ENCODE results near the gene SYT13. TPM values are rescaled to one million over a fixed set of nuclear protein-coding genes. Genes with fewer than 3 reads are reported as not detected.

Gene SYT13
- total RNA-seq, 1 donor from 2014 or later: 17.4 TPM

GRCh38 chr11:45229401-45230020 is 56.6 kb downstream of the SYT13 start:
- TF ChIP-seq, protein P1, sequence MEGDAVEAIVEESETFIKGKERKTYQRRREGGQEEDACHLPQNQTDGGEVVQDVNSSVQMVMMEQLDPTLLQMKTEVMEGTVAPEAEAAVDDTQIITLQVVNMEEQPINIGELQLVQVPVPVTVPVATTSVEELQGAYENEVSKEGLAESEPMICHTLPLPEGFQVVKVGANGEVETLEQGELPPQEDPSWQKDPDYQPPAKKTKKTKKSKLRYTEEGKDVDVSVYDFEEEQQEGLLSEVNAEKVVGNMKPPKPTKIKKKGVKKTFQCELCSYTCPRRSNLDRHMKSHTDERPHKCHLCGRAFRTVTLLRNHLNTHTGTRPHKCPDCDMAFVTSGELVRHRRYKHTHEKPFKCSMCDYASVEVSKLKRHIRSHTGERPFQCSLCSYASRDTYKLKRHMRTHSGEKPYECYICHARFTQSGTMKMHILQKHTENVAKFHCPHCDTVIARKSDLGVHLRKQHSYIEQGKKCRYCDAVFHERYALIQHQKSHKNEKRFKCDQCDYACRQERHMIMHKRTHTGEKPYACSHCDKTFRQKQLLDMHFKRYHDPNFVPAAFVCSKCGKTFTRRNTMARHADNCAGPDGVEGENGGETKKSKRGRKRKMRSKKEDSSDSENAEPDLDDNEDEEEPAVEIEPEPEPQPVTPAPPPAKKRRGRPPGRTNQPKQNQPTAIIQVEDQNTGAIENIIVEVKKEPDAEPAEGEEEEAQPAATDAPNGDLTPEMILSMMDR (conservative IDR thresholded peaks at IDR 0.05): no peak
- Mint-ChIP-seq H3K27me3 (no peaks in the 10 kb centered on the region), H3K36me3 (peaks cover 14% of the 10 kb centered on the region), H3K4me1 (ENCODE audit: unreplicated experiment) (no peaks in the 10 kb centered on the region), H3K27ac (no peak overlapping the region), H3K4me3 (no peak overlapping the region), H3K9me3 (no peaks in the 10 kb centered on the region)
- no peak for DNase-seq (ENCODE audit: extremely low spot score, unreplicated experiment)

DNA sequence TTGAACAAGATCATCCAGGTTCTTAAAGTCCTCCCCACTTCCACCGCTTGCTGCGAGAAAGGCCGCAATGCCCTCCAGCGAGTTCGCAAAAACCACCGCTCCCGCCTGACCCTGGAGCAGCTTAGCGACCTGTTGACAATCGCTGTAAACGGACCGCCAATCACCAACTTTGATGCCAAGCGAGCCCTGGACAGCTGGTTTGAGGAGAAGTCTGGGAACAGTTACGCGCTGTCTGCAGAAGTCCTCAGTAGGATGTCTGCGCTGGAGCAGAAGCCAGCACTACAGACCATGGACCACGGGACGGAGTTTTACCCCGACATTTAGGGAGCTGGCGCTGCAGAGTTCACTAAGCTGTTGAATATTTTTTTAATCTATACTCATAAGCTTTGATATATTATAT is 58.3 kb downstream of the SYT13 start:
- H3K27me3 Mint-ChIP-seq: no peaks in the 10 kb centered on the region

GRCh38 chr11:45226901-45227300 is 59.2 kb downstream of the SYT13 start:
- Mint-ChIP-seq H3K4me3 (no peak overlapping the region), H3K27ac (no peak overlapping the region), H3K27me3 (no peaks in the 10 kb centered on the region), H3K9me3 (no peaks in the 10 kb centered on the region), H3K4me1 (ENCODE audit: unreplicated experiment) (no peaks in the 10 kb centered on the region), H3K36me3 (peaks cover 22% of the 10 kb centered on the region)
- TF ChIP-seq, protein P1 (conservative IDR thresholded peaks at IDR 0.05): no peak
- DNase-seq (ENCODE audit: extremely low spot score, unreplicated experiment): no peak

More for the DNA sequence above, 58.3 kb downstream of the SYT13 start:
- no peaks in the 10 kb centered on the region for H3K4me1 Mint-ChIP-seq (ENCODE audit: unreplicated experiment)
- no peak for DNase-seq (ENCODE audit: extremely low spot score, unreplicated experiment)
- peaks cover 22% of the 10 kb centered on the region for H3K36me3 Mint-ChIP-seq
- H3K4me3 Mint-ChIP-seq: no peak overlapping the region
- TF ChIP-seq, protein P1 (conservative IDR thresholded peaks at IDR 0.05): no peak
- H3K27ac Mint-ChIP-seq: no peak overlapping the region
- H3K9me3 Mint-ChIP-seq: no peaks in the 10 kb centered on the region

DNA sequence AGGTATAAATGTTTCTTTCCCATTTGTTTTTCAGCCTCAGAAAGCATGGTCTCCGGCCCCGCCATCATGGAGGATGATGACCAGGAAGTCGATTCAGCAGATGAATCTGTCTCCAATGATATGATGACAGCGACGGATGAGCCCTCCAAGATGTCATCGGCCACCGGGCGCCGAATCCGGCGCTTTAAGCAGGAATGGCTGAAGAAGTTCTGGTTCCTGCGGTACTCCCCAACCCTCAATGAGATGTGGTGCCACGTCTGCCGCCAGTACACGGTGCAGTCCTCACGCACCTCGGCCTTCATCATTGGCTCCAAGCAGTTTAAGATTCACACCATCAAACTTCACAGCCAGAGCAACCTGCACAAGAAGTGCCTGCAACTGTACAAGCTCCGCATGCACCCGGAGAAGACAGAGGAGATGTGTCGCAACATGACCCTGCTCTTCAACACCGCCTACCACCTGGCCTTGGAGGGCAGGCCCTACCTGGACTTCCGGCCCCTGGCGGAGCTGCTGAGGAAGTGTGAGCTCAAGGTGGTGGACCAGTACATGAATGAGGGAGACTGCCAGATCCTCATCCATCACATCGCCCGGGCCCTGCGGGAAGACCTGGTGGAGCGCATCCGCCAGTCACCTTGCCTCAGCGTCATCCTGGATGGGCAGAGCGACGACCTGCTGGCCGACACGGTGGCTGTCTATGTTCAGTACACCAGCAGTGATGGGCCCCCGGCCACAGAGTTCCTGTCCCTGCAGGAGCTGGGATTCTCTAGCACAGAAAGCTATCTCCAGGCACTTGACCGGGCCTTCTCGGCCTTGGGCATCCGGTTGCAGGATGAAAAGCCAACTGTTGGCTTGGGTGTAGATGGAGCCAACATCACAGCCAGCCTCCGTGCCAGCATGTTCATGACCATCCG is 59.9 kb downstream of the SYT13 start:
- Mint-ChIP-seq H3K27ac (no peak overlapping the region), H3K27me3 (no peaks in the 10 kb centered on the region), H3K4me3 (no peak overlapping the region), H3K4me1 (ENCODE audit: unreplicated experiment) (no peaks in the 10 kb centered on the region), H3K9me3 (no peaks in the 10 kb centered on the region), H3K36me3 (peaks cover 26% of the 10 kb centered on the region)
- DNase-seq (ENCODE audit: extremely low spot score, unreplicated experiment): no peak
- TF ChIP-seq, protein P1 (conservative IDR thresholded peaks at IDR 0.05): no peak

DNA sequence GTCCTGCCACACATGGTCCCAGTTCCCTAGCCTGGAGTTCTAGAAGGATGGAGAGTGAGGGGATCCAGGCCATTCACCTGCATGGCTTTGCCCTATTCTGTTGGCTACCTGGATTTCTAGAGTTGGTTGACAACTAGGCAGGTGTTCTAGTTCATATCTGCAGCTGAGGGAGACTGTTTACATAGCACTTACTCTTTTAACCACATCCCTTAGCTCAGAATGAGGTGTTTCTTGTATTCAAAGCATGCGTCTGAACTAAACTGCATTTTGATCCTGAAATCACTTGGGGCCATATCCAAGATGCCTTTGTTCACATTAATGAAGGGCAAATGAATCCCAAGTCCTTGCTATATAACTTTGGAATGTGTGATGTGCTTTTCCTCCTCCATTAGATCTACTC is 60.9 kb downstream of the SYT13 start:
- H3K36me3 Mint-ChIP-seq: peaks cover 30% of the 10 kb centered on the region
- H3K4me3 Mint-ChIP-seq: no peak overlapping the region
- TF ChIP-seq, protein P1 (conservative IDR thresholded peaks at IDR 0.05): no peak
- H3K27me3 Mint-ChIP-seq: no peaks in the 10 kb centered on the region
- H3K4me1 Mint-ChIP-seq (ENCODE audit: unreplicated experiment): no peaks in the 10 kb centered on the region
- no peak overlapping the region for H3K27ac Mint-ChIP-seq
- H3K9me3 Mint-ChIP-seq: no peaks in the 10 kb centered on the region
- DNase-seq (ENCODE audit: extremely low spot score, unreplicated experiment): no peak
